Posterior cingulate gyrus (tissue), 11 donors: ENCODE results near the gene LRP4.
"Not testable (repeated sequence)": the region's sequence is repeated elsewhere in the genome, so short reads cannot be mapped to it uniquely, and the experiment has no call there.

Experiments
- DNase-seq, 10 donors: peaks; one replicate each; pipeline versions ENCODE4 v3.0.0 to v3.0.0-alpha.2; 2020 to 2021; ENCODE audit warnings: mixed read lengths in 3 of 10
- intact Hi-C: fragments of 100-400 bp; cut with DNase I; formaldehyde crosslinking; loops from one replicate; pipeline ENCODE4 v1.15.1; 2023

LRP4 gene

GRCh38 chr11:46918083-46918787 is at the start of gene LRP4:
LRP4 (minus strand) TSS chr11:46918550; CDS start chr11:46918379, 171 bp downstream.
- intact Hi-C loops: no loop called here
- DNase-seq: peak in 5 of 10 donors; percentile 57 to 94 (median 84)

DNA sequence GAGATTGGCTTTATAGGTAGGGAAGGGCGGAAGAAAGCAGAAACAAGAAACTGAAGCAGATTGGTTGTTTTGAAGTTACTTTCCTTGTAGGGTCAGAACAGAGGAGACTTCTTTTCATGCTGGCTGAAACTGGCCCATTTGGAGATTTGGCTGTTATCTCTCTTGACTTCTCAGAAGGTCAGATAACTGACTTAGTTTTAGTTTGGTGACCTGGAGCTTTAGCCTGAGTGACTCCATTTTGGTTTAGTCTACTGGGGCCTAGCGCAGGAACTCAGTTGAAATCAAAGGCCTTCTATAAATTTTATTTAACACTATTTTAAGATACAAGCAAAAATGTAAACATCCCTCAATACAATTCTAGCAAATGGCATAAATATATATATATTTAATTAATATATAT is 49.6 kb upstream of the LRP4 start:
- DNase-seq: no peak
- intact Hi-C loops: no loop called here

DNA sequence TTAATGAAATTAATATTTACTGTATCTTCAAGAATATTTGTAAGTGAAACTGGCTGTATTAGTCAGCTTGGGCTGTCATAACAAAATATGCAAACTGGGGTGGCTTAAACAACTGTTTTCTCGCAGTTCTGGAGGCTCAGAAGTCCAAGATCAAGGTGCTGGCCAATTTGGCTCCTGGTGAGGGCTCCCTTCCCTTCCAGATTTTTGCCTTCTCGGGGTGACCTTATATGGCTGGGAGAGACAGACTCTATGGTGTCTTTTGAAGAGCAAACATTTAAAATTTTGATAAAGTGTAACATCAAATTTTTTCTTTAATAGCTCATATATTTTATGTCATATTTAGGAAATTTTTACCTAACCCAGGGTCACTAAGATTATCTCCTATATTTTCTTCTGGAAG is 48.4 kb upstream of the LRP4 start:
- no peak for DNase-seq
- intact Hi-C loops: no loop called here

GRCh38 chr11:46963844-46964243 is 45.5 kb upstream of the LRP4 start:
- DNase-seq: no peak
- intact Hi-C loops: no loop called here

GRCh38 chr11:46961886-46962285 is 43.5 kb upstream of the LRP4 start:
- DNase-seq, intact Hi-C loops: not testable (repeated sequence)

DNA sequence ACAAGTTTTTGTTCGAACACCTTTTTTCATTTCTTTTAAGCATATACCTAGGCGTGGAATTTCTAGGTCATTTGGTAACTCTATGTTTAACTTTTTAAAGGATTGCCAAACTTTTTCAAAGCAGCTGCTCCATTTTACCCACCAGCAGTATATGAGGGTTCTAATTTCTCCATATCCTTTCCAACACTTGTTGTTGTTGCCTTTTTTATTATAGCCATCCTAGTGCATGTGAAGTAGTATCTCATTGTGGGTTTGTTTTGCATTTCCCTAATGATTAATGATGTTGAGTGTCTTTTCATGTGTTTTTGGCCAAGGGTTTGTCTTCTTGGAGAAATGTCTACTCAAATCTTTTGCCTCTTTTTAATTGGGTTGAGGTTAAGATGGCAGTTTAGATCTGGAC is 42.7 kb upstream of the LRP4 start:
- intact Hi-C loops: no loop called here
- no peak for DNase-seq

DNA sequence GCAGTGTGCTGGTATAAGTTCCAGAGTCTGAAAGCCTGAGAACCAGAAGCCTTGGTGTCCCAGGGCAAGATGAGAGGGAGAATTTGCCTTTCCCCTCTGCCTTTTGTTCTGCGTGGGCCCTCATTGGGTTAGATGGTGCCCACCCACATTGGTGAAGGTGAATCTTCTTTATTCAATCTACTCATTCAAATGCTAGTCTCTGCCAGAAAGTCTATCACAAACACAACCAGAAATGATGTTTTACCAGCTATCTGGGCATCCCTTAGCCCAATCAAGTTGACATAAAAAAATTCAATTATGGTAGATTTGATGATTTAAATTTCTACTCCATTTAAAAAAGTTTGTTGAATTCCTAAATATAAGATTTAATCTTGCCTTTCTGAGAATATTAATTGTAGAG is 40.4 kb upstream of the LRP4 start:
- intact Hi-C loops: no loop called here

DNA sequence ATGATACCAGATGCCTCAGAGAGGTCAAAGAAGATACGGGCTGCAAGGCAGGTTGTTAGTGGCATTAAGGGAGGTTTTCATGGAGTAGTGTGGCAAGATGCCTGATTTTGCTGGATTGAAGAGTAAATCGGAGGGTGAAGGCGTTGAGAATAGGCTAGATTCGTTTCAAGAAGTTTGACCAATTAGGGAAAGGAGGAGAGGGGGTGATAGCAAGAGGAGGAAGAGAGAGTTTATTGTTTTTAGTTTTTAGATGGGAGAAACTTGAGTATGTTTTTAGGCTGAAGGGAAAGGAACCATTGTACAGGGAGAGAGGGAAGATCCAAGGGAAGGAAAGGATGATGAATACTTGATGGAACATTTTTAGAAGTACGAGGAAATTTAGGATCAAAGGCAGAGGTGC is 34.7 kb upstream of the LRP4 start:
- intact Hi-C loops: no loop called here
- DNase-seq: no peak

More for the DNA sequence above, 40.4 kb upstream of the LRP4 start:
- no peak for DNase-seq

DNA sequence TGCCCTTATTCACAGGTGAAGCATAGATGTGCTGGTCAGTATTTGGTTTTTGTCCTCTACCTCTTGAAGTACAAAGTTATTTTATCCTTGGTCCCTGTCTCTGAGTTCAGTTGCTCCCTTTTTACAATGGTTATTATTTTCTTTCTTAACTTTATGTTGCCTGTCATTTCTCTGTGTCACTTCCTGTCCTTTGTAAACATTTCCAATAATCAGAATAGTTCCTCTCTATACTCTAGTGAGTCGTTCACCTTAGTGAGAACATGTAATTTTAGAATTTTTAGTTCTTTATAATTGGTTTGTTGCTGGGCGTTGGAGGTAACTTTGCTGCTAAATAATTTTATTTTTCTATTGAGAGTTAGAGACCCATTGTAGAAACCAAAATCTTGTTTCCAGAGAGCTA is 34.2 kb upstream of the LRP4 start:
- intact Hi-C loops: no loop called here
- DNase-seq: no peak

DNA sequence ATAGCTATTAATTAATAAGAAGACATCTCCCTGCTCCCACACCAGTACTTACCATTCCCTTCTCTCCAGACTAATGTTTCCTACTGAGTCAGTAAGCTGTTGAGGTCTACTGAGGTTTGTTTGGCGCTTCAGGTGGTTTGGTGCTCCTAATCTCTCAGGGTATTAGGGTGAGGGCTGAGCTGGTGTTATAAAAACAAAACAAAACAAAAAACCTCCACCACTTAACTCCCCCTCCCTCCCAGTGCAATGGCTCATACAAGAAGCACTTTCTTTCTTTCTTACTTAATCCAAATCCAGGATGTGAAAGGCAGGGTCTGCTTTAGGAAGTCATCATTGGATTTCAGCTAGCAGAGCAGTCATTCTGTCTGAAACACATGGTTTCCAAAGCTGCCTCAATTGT is 33.5 kb upstream of the LRP4 start:
- intact Hi-C loops: no loop called here
- no peak for DNase-seq

DNA sequence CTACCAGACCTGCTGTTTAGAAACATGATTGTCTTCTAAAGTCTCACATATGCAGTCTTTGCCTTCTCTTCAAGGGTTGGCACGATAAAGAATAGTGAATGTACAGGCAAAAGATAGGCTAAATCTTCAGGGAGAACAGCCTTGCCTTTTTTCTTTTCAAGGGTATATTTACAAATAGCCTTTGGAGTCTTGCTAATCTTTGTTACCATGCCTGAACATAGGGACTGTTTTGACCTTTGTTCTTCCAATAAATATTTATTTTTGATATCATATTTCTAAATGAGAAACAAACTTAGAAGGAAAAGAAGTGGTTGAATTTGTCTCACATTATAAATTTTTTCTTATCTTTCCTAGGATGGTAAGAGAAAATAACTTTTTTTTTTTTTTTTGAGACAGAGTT is 30.9 kb upstream of the LRP4 start:
- intact Hi-C loops: no loop called here
- no peak for DNase-seq

DNA sequence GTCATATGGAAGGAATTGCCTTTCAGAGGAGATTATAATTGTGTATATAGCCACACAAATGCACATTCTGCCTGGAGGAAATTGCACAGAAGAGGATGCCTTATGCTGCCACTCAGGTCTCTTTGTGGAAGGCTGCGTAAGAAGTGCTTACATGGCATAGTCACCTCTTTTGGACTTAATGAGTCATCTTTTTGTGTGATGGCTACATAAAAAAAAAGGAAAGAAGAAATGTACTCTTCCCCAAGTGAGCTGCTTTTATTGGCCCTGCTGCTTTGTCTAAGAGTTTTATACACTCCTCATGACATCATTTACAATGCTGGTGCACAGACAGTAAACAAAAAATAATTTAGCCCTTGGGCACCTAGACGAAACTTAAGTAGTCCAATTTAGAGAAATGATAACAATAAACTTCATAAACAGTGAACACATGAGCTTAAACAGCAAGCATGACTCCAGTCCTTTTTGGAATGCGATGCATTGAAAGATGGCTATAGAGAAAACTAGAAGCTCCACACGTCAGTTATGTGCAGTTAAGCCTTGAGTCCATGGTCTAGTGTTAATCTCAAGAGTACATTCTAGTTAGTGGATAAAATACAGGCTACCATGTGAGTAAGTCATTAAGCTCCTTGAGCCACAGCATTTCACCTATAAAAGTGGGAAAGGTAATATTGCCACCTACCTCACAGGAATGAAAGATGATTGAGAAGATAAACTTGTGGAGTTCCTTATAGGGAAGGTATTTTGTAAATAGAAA is 30.2 kb upstream of the LRP4 start:
- no peak for DNase-seq
- intact Hi-C loops: no loop called here

DNA sequence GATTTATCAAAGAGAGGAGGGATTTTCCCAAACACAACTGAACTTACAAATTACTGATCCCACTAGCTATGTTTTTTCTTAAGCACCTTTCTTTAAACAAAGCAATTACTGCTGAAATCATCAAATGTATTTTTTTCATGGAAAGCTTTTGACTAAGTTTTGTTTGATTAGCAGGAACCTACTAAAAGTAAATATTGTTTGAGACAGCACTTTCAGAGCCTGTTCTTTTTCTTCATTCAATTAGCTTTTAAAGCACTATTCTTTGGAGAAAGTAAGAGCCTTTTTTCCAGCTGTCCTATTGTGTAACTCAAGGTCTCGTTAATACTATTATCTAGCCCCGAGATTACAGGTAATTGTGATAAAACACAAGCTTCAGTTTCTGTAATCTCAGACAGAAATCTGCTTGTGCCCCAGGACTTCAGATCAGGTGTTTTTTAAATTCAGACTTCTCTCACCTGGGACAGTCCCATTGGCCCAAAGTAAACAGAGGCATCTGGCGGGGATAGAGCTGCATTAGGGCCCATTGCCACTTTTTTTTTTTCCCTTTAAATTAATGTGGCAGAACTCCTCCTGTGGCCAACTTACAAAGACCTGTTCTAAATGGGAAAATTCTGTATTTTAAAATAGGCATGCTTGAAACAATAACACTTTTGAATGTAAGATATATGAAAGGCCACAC is 29.2 kb upstream of the LRP4 start:
- DNase-seq: no peak
- intact Hi-C loops: no loop called here

DNA sequence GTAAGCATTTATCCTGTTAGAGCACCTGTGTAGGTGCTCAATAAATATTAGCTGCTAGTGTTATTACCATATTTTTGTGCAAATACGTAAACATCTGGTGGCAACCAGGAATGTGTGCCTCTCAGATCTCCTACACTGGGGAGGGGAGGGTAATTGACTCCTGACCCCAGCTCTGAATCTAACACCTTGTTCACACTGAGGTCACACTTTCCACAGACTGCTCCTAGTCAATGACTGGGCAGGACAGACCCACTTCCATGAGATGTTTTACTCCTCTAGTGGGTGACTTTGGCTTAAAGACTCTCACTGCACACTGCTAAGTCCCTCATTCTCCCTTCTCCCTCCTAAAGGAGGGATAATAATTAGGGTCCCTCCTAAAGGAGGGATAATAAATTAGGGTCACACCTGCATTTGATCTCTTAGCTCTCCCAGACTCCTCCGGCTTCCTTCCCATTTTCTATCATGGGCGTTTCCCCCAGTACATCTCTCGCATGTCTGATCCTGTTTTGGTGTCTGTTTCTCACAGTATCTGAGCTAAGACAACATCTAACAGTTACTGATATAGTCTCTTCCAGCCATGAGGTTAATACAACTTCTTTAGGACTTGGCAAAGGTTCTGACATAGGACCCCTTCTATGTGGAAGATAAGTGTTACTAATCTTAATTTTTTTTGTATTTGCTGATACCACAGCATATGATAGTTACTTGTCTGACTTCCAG is 26.2 kb upstream of the LRP4 start:
- intact Hi-C loops: no loop called here
- DNase-seq: no peak

- no peak for DNase-seq
- intact Hi-C loops: no loop called here
These were observed 23.8 kb upstream of the LRP4 start for GRCh38 chr11:46942172-46942571.

- intact Hi-C loops: no loop called here
- peak; percentile 85 to 98 (median 90) for DNase-seq
These were observed 18.1 kb upstream of the LRP4 start, which contains the start of gene CSTPP1 for GRCh38 chr11:46936138-46937110. CSTPP1 (plus strand) TSS chr11:46936761; CDS start chr11:46936806, 45 bp downstream.

DNA sequence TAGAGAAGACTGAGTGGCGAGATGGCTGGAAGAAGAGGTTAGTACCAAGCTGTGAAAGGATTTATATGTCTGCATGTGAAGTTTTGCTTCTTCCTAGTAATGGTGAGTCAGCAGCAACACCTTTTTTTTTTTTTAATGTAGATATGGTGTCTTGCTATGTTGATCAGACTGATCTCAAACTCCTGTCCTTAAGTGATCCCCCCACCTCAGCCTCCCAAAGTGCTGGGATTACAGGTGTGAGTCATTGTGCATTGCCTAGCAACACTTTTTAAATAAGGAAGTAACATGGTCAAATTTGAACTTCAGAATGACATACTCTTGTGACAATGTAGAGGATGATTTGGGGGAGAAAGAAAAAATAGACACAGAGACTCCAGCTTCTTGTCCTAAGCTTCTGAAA is 11.7 kb upstream of the LRP4 start:
- intact Hi-C loops: no loop called here
- DNase-seq: no peak

- intact Hi-C loops, DNase-seq: not testable (repeated sequence)
These were observed 10.4 kb upstream of the LRP4 start for GRCh38 chr11:46928701-46929100.

- DNase-seq, intact Hi-C loops: not testable (repeated sequence)
These were observed 9.6 kb upstream of the LRP4 start for GRCh38 chr11:46927928-46928327.

- DNase-seq: no peak
- intact Hi-C loops: no loop called here
These were observed 2.4 kb upstream of the LRP4 start for GRCh38 chr11:46920755-46921154.
